GM12873 (cell line): ENCODE results near the gene PPP4R2.

ENCODE experiments used
- TF ChIP-seq, protein P1 (sequence below): IDR thresholded peaks from 2 replicates; pipeline ENCODE4 v1.5.1; 2012; ENCODE audit warnings: low read depth, mild to moderate bottlenecking, moderate library complexity, low read length, control low read depth; ENCODE audit not compliant: insufficient read depth; ENCODE audit errors: missing control alignments

PPP4R2 gene

DNA sequence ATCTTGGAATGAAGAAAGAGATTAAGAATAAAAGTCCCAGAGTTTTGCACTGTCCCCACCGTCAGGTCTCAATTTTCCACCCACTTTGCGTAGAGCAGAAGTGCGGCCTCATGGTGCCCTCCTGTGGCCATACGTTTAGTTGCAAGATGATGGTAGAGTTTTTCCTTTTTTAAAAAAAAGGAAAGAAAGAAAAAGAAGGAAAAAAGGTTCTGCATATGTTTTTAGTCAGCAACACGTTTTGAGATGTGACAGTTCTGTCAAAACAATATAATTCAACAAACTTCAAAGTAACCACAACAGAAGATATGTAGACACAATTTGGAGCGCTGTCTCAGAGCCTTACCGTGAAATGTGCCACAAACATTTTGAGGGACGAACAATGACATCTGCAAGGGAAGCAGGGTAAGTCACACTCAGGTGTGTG is 89.5 kb downstream of the PPP4R2 start:
- TF ChIP-seq, protein P1, sequence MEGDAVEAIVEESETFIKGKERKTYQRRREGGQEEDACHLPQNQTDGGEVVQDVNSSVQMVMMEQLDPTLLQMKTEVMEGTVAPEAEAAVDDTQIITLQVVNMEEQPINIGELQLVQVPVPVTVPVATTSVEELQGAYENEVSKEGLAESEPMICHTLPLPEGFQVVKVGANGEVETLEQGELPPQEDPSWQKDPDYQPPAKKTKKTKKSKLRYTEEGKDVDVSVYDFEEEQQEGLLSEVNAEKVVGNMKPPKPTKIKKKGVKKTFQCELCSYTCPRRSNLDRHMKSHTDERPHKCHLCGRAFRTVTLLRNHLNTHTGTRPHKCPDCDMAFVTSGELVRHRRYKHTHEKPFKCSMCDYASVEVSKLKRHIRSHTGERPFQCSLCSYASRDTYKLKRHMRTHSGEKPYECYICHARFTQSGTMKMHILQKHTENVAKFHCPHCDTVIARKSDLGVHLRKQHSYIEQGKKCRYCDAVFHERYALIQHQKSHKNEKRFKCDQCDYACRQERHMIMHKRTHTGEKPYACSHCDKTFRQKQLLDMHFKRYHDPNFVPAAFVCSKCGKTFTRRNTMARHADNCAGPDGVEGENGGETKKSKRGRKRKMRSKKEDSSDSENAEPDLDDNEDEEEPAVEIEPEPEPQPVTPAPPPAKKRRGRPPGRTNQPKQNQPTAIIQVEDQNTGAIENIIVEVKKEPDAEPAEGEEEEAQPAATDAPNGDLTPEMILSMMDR: peak; percentile 68

DNA sequence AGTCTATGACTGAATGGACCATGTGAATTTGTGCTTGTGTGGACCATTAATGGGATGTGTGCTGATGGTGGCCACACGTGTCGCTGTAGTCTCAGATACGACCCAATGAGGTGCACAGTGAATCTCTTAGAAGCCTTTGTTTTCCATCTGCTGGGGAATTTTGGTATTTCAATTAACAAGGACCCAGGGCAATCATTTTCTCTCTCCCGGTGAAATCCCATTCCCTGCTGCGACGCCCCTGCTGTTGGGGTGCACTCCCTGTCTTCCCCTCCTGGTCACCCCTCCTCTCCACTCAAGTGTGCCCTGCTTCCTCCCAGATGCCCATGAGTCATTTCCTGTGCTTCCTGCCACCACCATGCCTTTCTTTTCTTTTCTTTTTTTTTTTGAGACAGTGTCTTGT is 97.5 kb downstream of the PPP4R2 start:
- TF ChIP-seq, protein P1: no peak

DNA sequence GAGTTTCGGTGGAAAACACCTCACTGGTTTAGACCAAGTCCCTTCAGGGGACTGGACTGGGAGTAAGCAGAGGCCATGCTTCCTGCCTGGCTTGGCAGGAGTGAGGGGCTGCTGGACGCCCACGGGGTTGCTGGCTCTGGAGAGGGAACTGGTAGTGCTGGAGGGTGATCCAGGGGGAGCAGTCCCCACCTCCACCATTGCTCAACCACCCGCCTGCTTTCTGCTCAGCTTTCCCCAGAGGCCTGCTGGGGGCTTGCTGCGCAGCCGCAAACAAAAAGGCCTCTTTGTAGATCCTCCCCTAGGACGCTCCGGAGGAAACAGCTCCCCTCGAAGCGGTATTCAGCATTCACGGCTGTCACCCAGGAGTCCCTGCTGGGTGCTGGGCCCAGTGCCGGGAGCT is 98.3 kb downstream of the PPP4R2 start:
- TF ChIP-seq, protein P1: no peak

DNA sequence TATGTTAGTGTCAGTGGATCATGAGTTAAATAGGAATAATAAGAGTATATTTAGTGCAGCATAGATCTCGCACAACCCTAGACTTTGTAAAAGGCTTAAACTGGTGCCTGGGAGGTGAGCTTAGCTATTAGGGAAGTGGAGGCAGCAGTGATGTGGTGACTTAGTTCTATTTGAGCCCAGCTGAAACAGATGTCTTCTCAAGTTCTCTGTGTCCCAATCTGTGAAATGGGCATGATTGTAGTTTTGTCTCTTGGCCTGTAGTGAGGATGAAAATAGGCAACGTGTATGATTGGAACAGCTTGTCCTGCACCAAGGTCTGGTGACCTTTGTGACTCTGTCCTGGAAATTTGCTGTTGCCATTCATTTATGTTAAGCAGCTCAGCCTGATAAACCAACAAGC is 99.6 kb downstream of the PPP4R2 start:
- TF ChIP-seq, protein P1: no peak

DNA sequence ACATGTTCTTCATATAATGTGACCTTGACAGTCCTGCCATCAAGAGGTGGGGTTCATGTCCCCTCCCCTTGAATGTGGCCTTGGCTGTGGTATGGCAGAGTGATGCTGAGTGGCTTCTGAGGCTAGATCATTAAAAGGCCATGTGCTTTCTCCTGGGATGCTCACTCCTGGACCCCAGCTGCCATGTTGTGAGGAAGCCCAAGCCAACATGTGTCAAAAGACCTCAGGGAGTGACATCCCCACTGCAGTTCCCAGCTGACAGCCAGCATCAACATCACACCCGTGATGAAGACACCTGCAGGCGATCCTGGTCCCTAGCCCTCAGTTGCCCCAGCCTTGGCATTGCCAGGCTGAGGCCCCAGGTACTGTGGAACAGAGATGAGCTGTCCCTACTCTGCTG is 101.4 kb downstream of the PPP4R2 start:
- TF ChIP-seq, protein P1: no peak

DNA sequence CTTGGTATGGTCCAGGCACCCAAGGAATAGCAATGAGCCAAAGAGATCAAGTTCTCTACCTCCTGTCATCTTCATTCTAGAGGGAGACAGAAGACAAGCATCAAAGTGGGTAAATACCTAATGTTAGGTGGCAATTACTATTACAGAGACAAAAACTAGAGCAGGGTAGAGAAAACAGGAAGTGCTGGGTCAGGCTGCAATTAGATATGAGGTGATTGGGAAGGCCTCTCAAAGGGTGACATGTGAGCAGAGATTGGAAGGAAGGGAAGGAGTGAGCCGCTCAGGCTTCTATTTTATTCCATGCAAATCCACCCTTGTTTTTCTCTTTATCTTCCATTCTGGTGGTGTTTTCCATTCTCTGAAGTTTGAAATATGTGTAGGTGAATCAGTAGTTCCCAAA is 102.3 kb downstream of the PPP4R2 start:
- TF ChIP-seq, protein P1: no peak

DNA sequence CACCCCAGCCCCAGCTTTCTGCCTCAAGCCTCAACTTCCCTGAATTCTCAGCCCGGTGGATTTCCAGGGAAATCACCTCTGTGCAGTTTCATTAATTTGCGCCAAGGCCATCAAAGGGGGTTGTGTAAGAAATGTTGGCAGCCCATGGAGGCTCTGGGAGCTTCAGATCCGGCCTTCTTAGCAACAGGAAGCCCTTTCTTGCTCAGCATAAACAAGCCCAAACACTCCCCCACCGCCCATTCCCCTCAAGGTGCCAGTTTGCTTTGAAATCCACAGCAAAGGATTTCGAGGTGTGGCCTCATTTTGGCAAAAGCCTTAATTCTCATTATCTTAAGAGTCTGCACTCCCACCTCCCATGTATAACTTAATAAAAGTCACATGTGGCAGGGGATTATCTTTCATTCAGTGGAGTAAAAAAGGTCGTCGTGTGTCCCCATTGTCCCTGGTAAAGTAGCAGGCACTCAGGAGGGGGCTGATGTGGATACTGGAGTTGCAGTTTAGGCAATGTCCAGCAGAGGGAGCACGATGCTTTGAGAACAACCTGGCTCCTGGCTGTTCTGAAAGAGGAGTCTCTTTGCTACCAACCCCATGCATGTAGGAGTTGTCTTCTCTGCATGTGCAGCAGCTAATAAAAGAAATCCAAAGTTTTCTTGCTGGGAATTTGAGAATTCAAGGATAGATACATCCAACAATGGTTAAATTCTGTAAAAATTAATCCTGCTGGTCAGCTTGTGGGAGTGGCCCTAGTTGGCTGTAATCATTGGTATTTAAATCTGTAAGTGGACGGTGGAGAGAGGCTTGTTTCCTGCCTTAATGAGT is 104.3 kb downstream of the PPP4R2 start:
- TF ChIP-seq, protein P1: peak; percentile 95

DNA sequence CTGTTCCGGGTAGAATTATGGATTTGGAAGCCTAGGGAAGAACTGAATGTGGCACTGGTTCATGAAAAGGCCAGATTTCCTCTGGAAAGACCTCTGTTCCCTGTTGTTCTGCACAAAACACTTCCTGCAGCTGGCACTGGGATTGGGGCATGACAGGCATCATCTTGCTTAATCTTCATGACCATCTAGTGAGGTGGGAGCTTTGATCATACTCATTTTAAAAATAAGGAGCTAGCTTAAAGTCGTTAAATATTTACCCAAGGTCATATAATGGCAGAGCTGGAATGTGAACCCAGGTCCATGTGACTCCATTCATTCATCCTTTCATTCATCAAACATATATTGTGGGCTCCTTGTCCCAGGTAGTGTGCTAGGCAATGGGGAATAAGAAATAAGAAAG is 105.3 kb downstream of the PPP4R2 start:
- TF ChIP-seq, protein P1: no peak
